HG02623 (cell line): Measurements from ENCODE around the gene DICER1.

ENCODE experiments used
- ATAC-seq: cut with Tn5 transposase; IDR thresholded peaks from one replicate; pipeline ENCODE4 v1.9.1; 2021; ENCODE audit warnings: moderate library complexity; ENCODE audit not compliant: unreplicated experiment

The DICER1 gene

GRCh38 chr14:95062946-95063345 lies 94.4 kb downstream of the DICER1 start:
- ATAC-seq = no peak

- ATAC-seq = no peak
Observed at GRCh38 chr14:95062220-95062619, 95.1 kb downstream of the DICER1 start.

GRCh38 chr14:95061317-95062093 lies 95.8 kb downstream of the DICER1 start:
- no peak for ATAC-seq

- ATAC-seq = no peak
Observed at GRCh38 chr14:95059126-95059525, 98.2 kb downstream of the DICER1 start.

GRCh38 chr14:95058491-95058890 lies 98.8 kb downstream of the DICER1 start:
- ATAC-seq = no peak

GRCh38 chr14:95057851-95058250 lies 99.5 kb downstream of the DICER1 start:
- no peak for ATAC-seq

GRCh38 chr14:95057147-95057546 lies 100.2 kb downstream of the DICER1 start:
- no peak for ATAC-seq

- no peak for ATAC-seq
Observed at GRCh38 chr14:95056476-95056875, 100.9 kb downstream of the DICER1 start.

GRCh38 chr14:95055318-95055717 lies 102.0 kb downstream of the DICER1 start:
- ATAC-seq = no peak

GRCh38 chr14:95054346-95055280 lies 102.7 kb downstream of the DICER1 start:
- ATAC-seq = no peak

GRCh38 chr14:95052016-95052585 lies 105.2 kb downstream of the DICER1 start:
- ATAC-seq = no peak

GRCh38 chr14:95049952-95050351 lies 107.4 kb downstream of the DICER1 start:
- ATAC-seq = no peak

- no peak for ATAC-seq
Observed at GRCh38 chr14:95048771-95049312, 108.5 kb downstream of the DICER1 start.

GRCh38 chr14:95047754-95048153 lies 109.6 kb downstream of the DICER1 start:
- no peak for ATAC-seq

- ATAC-seq = no peak
Observed at GRCh38 chr14:95046711-95047681, 110.3 kb downstream of the DICER1 start.

- ATAC-seq = no peak
Observed at GRCh38 chr14:95045836-95046430, 111.4 kb downstream of the DICER1 start.

- no peak for ATAC-seq
Observed at GRCh38 chr14:95045106-95045701, 112.1 kb downstream of the DICER1 start.

GRCh38 chr14:95044463-95045105 lies 112.7 kb downstream of the DICER1 start:
- no peak for ATAC-seq
